Endometrial microvascular endothelial cells (primary cell): ENCODE data around the gene MT1A. TPM values are rescaled to one million over a fixed set of nuclear protein-coding genes. Genes with fewer than 3 reads are reported as not detected.
"Not testable (repeated sequence)": the region's sequence is repeated elsewhere in the genome, so short reads cannot be mapped to it uniquely, and the experiment has no call there.

Source experiments
- in situ Hi-C: cut with HindIII; loops from 2 replicates; pipeline ENCODE4 v1.10.0; 2017; ENCODE audit warnings: low sequenced_read_pairs, low pct_unique_long_range_greater_than_20kb; ENCODE audit errors: inconsistent ontology term
- total RNA-seq: library from RNA; depleted of rRNA; stranded (reverse); fragments of >200 nt; gene quantifications from one replicate; pipeline ENCODE4 v1.2.3, GENCODE V29; 2015; ENCODE audit errors: inconsistent ontology term

Gene MT1A
- total RNA-seq, 1 donor from 2014 or later, result 40.6 TPM

DNA sequence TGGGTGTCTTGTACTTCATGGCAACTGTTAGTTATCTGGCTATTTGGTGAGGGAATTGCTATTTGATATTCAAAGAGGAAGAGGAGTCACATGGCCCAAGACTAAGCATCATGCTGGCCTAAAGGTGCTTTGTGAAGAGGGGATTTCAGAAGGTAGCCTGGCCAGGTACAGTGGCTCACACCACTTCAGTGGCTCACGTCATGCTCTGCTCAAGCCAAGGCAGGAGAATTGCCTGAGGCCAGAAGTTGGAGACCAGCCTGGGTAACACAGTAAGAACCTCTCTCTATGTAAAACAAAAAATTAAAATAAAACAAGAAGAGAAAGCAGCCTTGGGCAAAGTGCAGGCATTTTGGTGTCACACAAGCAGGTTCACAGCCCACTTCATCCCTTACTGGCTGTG is 6.8 kb downstream of the MT1A start:
- in situ Hi-C loops, result no loop called here

DNA sequence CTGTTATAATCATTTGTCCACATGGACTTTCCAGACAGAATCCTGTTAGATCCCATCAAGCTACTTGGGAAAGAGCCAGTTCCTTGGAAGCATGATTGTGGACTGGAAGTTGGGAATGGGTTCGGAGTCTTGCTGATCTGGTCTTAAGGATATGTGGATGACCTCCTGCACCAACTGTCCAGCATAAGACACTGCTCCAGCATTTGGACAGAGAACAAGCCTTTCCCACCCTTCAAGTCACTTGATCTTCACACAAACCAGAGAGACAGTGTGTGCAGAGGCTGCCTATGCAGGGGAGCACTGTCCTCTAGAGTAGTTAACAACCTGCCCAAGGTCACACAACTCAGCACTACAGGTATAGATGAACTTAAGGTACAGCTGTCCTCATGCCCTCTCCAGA is 7.4 kb downstream of the MT1A start:
- in situ Hi-C loops, result no loop called here

GRCh38 chr16:56647641-56648431 is 9.4 kb downstream of the MT1A start:
- in situ Hi-C loops, result no loop called here

DNA sequence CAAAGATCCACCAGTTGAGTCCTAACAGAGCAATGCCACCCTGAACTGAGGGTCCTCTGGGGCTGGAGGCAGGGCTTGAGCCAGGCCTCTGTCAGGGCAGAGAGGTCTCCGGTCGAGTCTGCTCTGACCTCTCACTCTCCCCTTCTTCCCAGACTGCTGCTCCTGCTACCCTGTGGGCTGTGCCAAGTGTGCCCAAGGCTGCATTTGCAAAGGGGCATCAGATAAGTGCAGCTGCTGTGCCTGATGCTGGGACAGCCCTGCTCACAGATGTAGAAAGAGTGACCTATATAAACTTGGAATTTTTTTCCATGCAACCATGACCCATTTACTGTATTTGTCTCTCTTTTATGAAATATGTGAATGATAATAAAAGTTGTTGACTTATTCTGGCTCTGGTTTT is 10.8 kb downstream of the MT1A start:
- in situ Hi-C loops, result no loop called here

- in situ Hi-C loops, result no loop called here
These were observed 11.4 kb downstream of the MT1A start for GRCh38 chr16:56649820-56650219.

GRCh38 chr16:56651586-56651985 is 13.1 kb downstream of the MT1A start, which contains the start of gene MT1B:
Gene MT1B, plus strand, starts transcription at chr16:56651886. Its CDS starts 68 bp downstream, at chr16:56651954.
- in situ Hi-C loops, result no loop called here

- in situ Hi-C loops, result no loop called here
These were observed 14.1 kb downstream of the MT1A start for GRCh38 chr16:56652600-56652999.

GRCh38 chr16:56653218-56653617 is 14.8 kb downstream of the MT1A start:
- in situ Hi-C loops, result no loop called here

- in situ Hi-C loops, result no loop called here
These were observed 19.3 kb downstream of the MT1A start, which contains the start of gene MT1F for GRCh38 chr16:56657555-56658326. Gene MT1F, plus strand, starts transcription at chr16:56657959. Its CDS starts 100 bp downstream, at chr16:56658059.

- in situ Hi-C loops, result no loop called here
These were observed 19.9 kb downstream of the MT1A start for GRCh38 chr16:56658327-56658875.

GRCh38 chr16:56662357-56663354 is 24.2 kb downstream of the MT1A start:
- in situ Hi-C loops, result no loop called here

DNA sequence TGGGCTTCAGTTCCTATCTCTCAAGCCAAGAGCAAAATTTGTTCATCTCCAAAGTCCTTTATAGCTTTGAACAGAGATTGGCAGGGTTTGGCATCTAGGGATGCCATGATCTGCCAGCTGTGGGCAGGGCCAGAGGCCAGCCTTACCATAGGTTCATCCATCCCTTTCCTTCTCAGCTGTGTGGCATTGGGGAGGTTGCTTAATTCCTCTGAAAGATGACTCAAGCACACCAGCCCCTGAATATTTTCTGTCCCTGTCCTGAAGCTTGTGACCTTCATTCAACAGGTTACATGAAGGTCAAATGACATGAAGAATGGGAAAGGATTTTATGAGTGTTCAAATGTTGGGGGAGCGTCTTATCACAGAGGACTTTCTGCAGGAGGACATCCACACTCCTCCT is 26.0 kb downstream of the MT1A start:
- in situ Hi-C loops, result no loop called here

DNA sequence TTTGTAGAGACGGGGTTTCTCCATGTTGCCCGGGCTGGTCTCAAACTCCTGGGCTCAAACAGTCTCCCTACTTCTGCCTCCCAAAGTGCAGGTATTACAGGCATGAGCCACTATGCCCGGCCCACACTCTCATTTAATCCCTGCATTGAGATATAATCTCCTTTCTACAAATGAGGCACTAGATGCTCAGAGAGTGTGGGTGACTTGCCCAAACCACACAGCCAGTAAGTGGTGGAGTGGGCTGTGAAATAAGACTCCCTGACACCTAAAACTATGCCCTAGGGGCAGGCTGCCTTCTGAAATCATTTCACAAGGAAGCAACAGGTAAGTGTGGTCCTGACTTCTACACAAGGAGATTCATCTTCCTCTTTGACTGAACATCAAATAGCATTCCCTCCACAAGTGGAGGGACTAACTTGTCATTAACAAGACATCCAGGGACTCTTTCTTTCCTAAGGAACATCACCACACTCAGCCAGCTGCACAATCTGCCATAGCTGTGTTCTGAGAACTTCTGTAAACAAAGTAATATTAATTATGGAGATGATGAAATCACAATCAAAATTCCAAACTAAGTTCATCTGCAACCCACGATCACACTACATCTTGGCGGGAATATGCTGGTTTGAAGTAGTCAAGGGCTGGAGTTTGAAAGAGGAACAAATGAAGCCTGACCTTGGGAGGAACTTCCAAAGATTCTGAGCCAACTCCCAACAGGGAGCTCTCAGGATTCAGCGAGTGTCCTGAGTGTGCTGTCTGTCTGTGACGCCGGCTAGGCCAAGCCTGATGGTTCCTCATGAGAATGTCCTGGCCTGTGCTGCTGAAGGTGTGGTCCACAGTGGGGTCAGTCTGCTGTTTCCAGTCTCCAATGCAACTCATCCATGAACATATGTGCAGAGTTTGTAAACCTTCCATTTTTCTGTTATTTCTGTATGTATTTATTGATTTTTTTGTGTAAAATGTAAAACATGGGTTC is 27.1 kb downstream of the MT1A start:
- in situ Hi-C loops, result not testable (repeated sequence)

- in situ Hi-C loops, result no loop called here
These were observed 29.4 kb downstream of the MT1A start, which contains the start of gene MT1G for GRCh38 chr16:56667581-56668571. Gene MT1G, minus strand, starts transcription at chr16:56668065. Its CDS starts 72 bp downstream, at chr16:56667993.

GRCh38 chr16:56669005-56669839 is 30.8 kb downstream of the MT1A start, which contains the start of gene MT1H:
Gene MT1H, plus strand, starts transcription at chr16:56669814. Its CDS starts 71 bp downstream, at chr16:56669885.
- in situ Hi-C loops, result no loop called here
